Measurements from ENCODE around the gene KMO.

The KMO gene

DNA sequence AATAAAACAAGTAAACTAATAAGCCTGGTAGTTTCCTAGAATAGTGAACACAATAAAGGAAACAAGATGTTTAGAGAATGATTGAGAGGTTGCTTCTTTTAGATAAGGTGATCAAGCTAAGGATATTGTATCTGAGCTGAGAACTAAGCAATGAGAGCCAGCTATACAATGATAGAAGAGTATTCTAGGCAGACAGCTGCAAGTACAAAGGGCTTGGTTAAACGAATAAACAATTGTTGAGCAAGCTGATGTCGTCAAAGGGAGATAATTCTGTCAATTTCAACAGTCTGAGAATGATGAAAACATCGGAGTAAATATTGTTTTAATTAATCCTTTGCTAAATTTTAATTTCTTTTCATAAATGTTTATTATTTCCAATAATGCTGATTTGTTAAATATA, 7.2 kb upstream of the KMO start:
- H3K27ac ChIP-seq (replicated peaks) = no peak overlapping the region
- DNase-seq (ENCODE audit: low read depth in 1 of 2, low spot score in 1 of 2) = no peak
- no peaks in the 10 kb centered on the region for H3K27me3 ChIP-seq (ENCODE audit: insufficient read depth, poor library complexity, severe bottlenecking)
- no peak overlapping the region for H3K4me3 ChIP-seq (replicated peaks; ENCODE audit: insufficient read depth, low read length)
- TF ChIP-seq SPI1 (IDR thresholded peaks at IDR 0.05; ENCODE audit: borderline replicate concordance, low read depth) = no peak

DNA sequence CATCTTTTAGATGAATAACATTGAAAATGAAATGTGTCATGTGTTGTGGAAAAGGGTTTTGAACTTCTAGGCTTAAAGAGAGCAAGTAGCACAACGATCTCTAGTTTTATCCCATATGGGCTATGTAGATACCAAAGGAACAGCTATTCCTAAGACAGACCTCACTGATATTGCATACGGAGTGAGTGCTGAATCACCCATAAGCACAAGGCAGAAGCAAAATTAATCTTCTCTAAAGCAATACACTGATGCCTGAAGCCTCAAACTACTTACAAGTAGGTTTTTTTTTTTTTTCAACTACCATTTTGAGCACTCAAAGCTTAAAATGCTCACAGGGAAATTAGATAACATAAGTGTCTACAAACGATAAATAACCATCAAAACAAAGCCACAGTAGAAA, 5.0 kb upstream of the KMO start:
- TF ChIP-seq SPI1 (IDR thresholded peaks at IDR 0.05; ENCODE audit: borderline replicate concordance, low read depth) = no peak
- no peak for TF ChIP-seq POLR2AphosphoS5 (IDR thresholded peaks at IDR 0.05; ENCODE audit: low read depth)
- TF ChIP-seq GABPA (IDR thresholded peaks at IDR 0.05; ENCODE audit: low read depth) = no peak
- TF ChIP-seq, protein P1, sequence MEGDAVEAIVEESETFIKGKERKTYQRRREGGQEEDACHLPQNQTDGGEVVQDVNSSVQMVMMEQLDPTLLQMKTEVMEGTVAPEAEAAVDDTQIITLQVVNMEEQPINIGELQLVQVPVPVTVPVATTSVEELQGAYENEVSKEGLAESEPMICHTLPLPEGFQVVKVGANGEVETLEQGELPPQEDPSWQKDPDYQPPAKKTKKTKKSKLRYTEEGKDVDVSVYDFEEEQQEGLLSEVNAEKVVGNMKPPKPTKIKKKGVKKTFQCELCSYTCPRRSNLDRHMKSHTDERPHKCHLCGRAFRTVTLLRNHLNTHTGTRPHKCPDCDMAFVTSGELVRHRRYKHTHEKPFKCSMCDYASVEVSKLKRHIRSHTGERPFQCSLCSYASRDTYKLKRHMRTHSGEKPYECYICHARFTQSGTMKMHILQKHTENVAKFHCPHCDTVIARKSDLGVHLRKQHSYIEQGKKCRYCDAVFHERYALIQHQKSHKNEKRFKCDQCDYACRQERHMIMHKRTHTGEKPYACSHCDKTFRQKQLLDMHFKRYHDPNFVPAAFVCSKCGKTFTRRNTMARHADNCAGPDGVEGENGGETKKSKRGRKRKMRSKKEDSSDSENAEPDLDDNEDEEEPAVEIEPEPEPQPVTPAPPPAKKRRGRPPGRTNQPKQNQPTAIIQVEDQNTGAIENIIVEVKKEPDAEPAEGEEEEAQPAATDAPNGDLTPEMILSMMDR (IDR thresholded peaks at IDR 0.05; ENCODE audit: insufficient read depth, low read length) = no peak
- Histone ChIP-seq H3K27ac (replicated peaks) (no peak overlapping the region), H3K27me3 (ENCODE audit: insufficient read depth, poor library complexity, severe bottlenecking) (no peaks in the 10 kb centered on the region), H3K4me3 (replicated peaks; ENCODE audit: insufficient read depth, low read length) (no peak overlapping the region)
- no peak for DNase-seq (ENCODE audit: low read depth in 1 of 2, low spot score in 1 of 2)

DNA sequence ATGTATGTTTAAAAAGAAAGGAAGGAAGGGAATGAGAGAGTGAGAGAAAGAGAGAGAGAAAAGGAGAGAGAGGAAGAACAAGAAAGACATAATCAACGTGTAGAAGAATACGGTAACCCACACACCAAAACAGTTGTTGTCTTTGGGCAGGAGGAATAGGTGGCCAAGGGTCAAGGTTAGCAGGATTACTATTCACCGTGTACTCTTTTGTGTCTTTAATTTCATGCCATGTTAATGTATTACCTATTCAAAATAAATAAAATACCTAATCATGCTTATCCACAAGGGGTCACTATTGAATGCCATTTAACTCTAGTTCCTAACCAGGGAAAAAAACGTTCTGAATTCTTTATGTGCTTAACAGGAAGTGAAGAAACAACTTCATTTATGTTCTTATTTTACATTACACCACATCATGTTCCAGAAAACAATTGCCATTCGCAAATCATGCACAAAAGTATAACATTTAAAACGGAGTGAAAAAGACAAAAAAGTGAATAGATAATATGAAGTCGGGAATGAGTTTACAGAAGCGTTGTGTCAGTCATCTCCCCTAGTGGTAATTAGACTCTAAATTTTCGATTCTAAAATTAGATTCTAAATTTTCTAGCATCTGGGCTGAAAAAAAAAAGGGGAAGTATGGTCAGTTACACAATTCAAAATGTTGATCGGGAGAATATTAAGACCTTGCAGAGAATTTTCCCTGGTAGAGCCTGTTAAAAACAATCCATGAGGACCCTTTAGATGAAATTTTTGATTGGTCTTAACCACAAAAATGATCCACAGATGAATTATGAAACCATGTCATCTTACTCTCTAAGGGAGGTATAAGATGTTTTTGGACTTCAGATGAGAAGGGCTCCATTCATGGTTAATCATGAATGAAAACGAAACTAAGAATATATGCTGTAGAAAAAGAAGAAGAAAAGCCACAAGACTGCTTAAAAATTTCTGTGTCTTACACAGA, 700 bp upstream of the KMO start:
- peak; percentile 42; the same call in 1 of the 2 replicates for TF ChIP-seq SPI1 (IDR thresholded peaks at IDR 0.05; ENCODE audit: borderline replicate concordance, low read depth)
- TF ChIP-seq, protein P1 (IDR thresholded peaks at IDR 0.05; ENCODE audit: insufficient read depth, low read length) = peak; percentile 39
- TF ChIP-seq POLR2AphosphoS5 (IDR thresholded peaks at IDR 0.05; ENCODE audit: low read depth) = no peak
- Histone ChIP-seq H3K4me3 (replicated peaks; ENCODE audit: insufficient read depth, low read length) (peak overlapping the region; percentile 40), H3K27ac (replicated peaks) (peak overlapping the region; percentile 76), H3K27me3 (ENCODE audit: insufficient read depth, poor library complexity, severe bottlenecking) (no peaks in the 10 kb centered on the region)
- DNase-seq (ENCODE audit: low read depth in 1 of 2, low spot score in 1 of 2) = peak; percentile 41 to 64

DNA sequence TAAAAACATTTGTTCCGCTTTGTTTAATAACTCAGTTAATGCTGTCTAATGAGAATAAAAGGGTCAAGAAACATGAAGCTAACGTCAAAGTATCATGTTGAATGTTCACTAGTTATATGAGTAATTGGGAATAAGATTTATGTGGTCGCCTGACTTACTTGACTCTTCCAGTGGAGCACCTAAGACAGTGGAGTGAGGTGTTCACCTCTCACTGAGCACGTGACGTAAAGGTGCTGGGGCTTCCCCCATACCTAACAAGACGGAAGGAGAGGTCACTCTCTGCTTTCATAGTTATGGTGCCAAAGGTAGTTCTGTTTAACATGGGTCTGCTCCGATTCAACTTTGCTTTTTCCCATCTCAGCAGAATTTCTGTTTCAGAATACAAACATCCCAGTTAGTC, 686 bp downstream of the KMO start:
- no peaks in the 10 kb centered on the region for H3K27me3 ChIP-seq (ENCODE audit: insufficient read depth, poor library complexity, severe bottlenecking)
- H3K27ac ChIP-seq (replicated peaks) = no peak overlapping the region
- TF ChIP-seq, protein P2, sequence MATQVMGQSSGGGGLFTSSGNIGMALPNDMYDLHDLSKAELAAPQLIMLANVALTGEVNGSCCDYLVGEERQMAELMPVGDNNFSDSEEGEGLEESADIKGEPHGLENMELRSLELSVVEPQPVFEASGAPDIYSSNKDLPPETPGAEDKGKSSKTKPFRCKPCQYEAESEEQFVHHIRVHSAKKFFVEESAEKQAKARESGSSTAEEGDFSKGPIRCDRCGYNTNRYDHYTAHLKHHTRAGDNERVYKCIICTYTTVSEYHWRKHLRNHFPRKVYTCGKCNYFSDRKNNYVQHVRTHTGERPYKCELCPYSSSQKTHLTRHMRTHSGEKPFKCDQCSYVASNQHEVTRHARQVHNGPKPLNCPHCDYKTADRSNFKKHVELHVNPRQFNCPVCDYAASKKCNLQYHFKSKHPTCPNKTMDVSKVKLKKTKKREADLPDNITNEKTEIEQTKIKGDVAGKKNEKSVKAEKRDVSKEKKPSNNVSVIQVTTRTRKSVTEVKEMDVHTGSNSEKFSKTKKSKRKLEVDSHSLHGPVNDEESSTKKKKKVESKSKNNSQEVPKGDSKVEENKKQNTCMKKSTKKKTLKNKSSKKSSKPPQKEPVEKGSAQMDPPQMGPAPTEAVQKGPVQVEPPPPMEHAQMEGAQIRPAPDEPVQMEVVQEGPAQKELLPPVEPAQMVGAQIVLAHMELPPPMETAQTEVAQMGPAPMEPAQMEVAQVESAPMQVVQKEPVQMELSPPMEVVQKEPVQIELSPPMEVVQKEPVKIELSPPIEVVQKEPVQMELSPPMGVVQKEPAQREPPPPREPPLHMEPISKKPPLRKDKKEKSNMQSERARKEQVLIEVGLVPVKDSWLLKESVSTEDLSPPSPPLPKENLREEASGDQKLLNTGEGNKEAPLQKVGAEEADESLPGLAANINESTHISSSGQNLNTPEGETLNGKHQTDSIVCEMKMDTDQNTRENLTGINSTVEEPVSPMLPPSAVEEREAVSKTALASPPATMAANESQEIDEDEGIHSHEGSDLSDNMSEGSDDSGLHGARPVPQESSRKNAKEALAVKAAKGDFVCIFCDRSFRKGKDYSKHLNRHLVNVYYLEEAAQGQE (IDR thresholded peaks at IDR 0.05; ENCODE audit: insufficient replicate concordance, low read depth) = no peak
- no peak overlapping the region for H3K4me3 ChIP-seq (replicated peaks; ENCODE audit: insufficient read depth, low read length)
- DNase-seq (ENCODE audit: low read depth in 1 of 2, low spot score in 1 of 2) = no peak

DNA sequence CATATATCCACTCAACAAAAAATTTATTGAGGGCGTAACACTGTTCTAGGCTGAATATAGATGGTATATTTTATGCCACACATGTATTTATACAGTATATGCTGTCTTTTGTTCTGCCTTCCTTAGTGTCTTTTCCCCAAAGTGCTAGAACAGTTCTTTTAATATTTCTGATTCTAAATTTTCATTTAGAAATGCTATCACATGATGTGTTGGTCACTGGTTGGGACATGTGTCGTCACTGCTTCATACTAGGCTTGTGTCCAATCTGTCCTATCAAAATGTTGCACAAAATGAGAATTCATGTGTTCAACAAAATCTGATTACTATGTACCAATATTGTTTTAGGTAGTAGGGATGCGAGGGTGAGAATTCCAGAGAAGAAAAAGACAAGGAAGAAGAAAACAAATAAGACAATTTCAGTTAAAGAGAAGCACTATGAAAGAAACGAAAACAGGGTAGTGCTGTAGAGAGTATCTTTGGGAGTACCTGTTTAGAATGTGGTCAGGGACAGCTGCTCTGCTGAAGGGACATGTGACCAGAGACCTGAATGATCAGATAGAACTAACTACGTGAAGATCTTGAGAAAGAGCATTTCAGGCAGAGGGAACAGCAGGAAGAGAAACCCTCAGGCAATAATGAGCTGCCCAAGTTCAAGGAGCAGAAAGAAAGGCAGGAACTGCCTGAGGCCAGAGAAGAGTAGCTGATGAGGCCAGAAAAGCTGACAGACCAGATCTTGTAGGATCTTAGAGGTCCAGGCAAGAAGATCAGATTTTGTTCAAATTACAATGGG, 1.3 kb downstream of the KMO start:
- Histone ChIP-seq H3K27ac (replicated peaks) (no peak overlapping the region; the same call in 1 of the 2 replicates), H3K4me3 (replicated peaks; ENCODE audit: insufficient read depth, low read length) (no peak overlapping the region), H3K27me3 (ENCODE audit: insufficient read depth, poor library complexity, severe bottlenecking) (no peaks in the 10 kb centered on the region)
- DNase-seq (ENCODE audit: low read depth in 1 of 2, low spot score in 1 of 2) = peak in 1 of 2 experiments; percentile 6
- TF ChIP-seq SPI1 (IDR thresholded peaks at IDR 0.05; ENCODE audit: borderline replicate concordance, low read depth) = no peak
- no peak for TF ChIP-seq GABPA (IDR thresholded peaks at IDR 0.05; ENCODE audit: low read depth)
- no peak for TF ChIP-seq POLR2AphosphoS5 (IDR thresholded peaks at IDR 0.05; ENCODE audit: low read depth)
- TF ChIP-seq, protein P1 (IDR thresholded peaks at IDR 0.05; ENCODE audit: insufficient read depth, low read length) = no peak
- TF ChIP-seq, protein P2 (IDR thresholded peaks at IDR 0.05; ENCODE audit: insufficient replicate concordance, low read depth) = no peak
